Suprapubic skin (tissue), 4 donors: Measurements from ENCODE around the gene AGAP4. TPM values are rescaled to one million over a fixed set of nuclear protein-coding genes. Genes with fewer than 3 reads are reported as not detected.
"Not testable (repeated sequence)": the region's sequence is repeated elsewhere in the genome, so short reads cannot be mapped to it uniquely, and the experiment has no call there.

Experiments used
- DNase-seq, 2 donors: peaks; one replicate each; pipeline ENCODE4 v3.0.0-alpha.2; 2019; ENCODE audit warnings: low spot score in 2 of 2
- H3K27ac ChIP-seq: fragments of 200-600 bp; sonication (generic); one replicate; pipeline ENCODE4 v1.5.1; 2019
- H3K27me3 ChIP-seq: fragments of 200-600 bp; sonication (generic); one replicate; pipeline ENCODE4 v1.5.1; 2019
- H3K36me3 ChIP-seq: fragments of 200-600 bp; sonication (generic); one replicate; pipeline ENCODE4 v1.5.1; 2019
- H3K4me1 ChIP-seq: fragments of 200-600 bp; sonication (generic); one replicate; pipeline ENCODE4 v1.5.1; 2019
- H3K4me3 ChIP-seq: fragments of 200-600 bp; sonication (generic); one replicate; pipeline ENCODE4 v1.5.1; 2019; ENCODE audit warnings: mild to moderate bottlenecking
- H3K9me3 ChIP-seq: fragments of 200-600 bp; sonication (generic); one replicate; pipeline ENCODE4 v1.5.1; 2019
- CTCF ChIP-seq, 2 donors: fragments of 200-600 bp in 1 of 2; fragments of 450-650 bp in 1 of 2; sonication (generic) in 1 of 2; IDR thresholded peaks; one replicate each; pipeline ENCODE4 v1.5.1; 2016 to 2019; ENCODE audit warnings: antibody characterized with exemption in 2 of 2, mild to moderate bottlenecking in 1 of 2, moderate library complexity in 1 of 2
- EP300 ChIP-seq: sonication (generic); formaldehyde crosslinking; IDR thresholded peaks from one replicate; pipeline ENCODE4 v1.6.1; 2017; ENCODE audit warnings: antibody characterized with exemption
- POLR2A ChIP-seq, 2 donors: fragments of 450-650 bp; IDR thresholded peaks; one replicate each; pipeline ENCODE4 v1.6.1; 2017; ENCODE audit warnings: antibody characterized with exemption in 2 of 2, mild to moderate bottlenecking in 2 of 2, moderate library complexity in 2 of 2
- POLR2AphosphoS5 ChIP-seq, 3 donors: sonication (generic); formaldehyde crosslinking; IDR thresholded peaks; one replicate each; pipeline ENCODE4 v1.6.1; 2017; ENCODE audit warnings: antibody characterized with exemption in 3 of 3
- whole genome bisulfite sequencing: methylation state at CpG from one replicate; pipeline ENCODE4 v1.1.5; 2018; 5-methylcytosine and 5-hydroxymethylcytosine counted together
- total RNA-seq, 4 donors: library from RNA; depleted of rRNA; stranded (reverse); fragments of >200 nt; gene quantifications; one replicate each; pipeline ENCODE4 v1.1.0, GENCODE V29; 2016

AGAP4 gene
- total RNA-seq, 4 donors from 2014 or later: 5.6 to 44.7 (median 13.3) TPM

- Histone ChIP-seq H3K27ac (no peak overlapping the region), H3K27me3 (no peaks in the 10 kb centered on the region), H3K9me3 (no peaks in the 10 kb centered on the region), H3K4me3 (no peak overlapping the region), H3K36me3 (no peaks in the 10 kb centered on the region), H3K4me1 (no peaks in the 10 kb centered on the region)
- no peak for DNase-seq
- 64% methylated on average over 9 of the region's 9 CpGs for WGBS
- no peak for TF ChIP-seq POLR2A (IDR thresholded peaks at IDR 0.05)
- TF ChIP-seq POLR2AphosphoS5 (IDR thresholded peaks at IDR 0.05): no peak
- TF ChIP-seq CTCF (IDR thresholded peaks at IDR 0.05): no peak
- TF ChIP-seq EP300: no peak
These were observed 27.7 kb downstream of the AGAP4 start for GRCh38 chr10:45819552-45819951.

GRCh38 chr10:45817912-45818311, 29.4 kb downstream of the AGAP4 start:
- no peak overlapping the region for H3K4me3 ChIP-seq
- no peak overlapping the region for H3K27ac ChIP-seq
- DNase-seq: no peak
- no peaks in the 10 kb centered on the region for H3K27me3 ChIP-seq
- no peaks in the 10 kb centered on the region for H3K36me3 ChIP-seq
- WGBS: 90% methylated on average over 3 of the region's 3 CpGs
- TF ChIP-seq POLR2AphosphoS5 (IDR thresholded peaks at IDR 0.05) (no peak), EP300 (no peak), POLR2A (IDR thresholded peaks at IDR 0.05) (no peak), CTCF (IDR thresholded peaks at IDR 0.05) (no peak)
- H3K4me1 ChIP-seq: no peaks in the 10 kb centered on the region
- H3K9me3 ChIP-seq: no peaks in the 10 kb centered on the region

- H3K4me1 ChIP-seq: no peaks in the 10 kb centered on the region
- TF ChIP-seq POLR2AphosphoS5 (IDR thresholded peaks at IDR 0.05) (no peak), POLR2A (IDR thresholded peaks at IDR 0.05) (no peak), EP300 (no peak), CTCF (IDR thresholded peaks at IDR 0.05) (no peak)
- H3K36me3 ChIP-seq: no peaks in the 10 kb centered on the region
- H3K27me3 ChIP-seq: no peaks in the 10 kb centered on the region
- no peak overlapping the region for H3K27ac ChIP-seq
- DNase-seq: no peak
- no peaks in the 10 kb centered on the region for H3K9me3 ChIP-seq
- WGBS: 89% methylated on average over 7 of the region's 7 CpGs
- H3K4me3 ChIP-seq: no peak overlapping the region
These were observed 30.0 kb downstream of the AGAP4 start for GRCh38 chr10:45817130-45817859.

GRCh38 chr10:45814146-45814545, 33.2 kb downstream of the AGAP4 start:
- not testable (repeated sequence) for H3K36me3 ChIP-seq, H3K27me3 ChIP-seq, H3K4me1 ChIP-seq, DNase-seq, H3K9me3 ChIP-seq, H3K4me3 ChIP-seq, H3K27ac ChIP-seq
- 94% methylated on average over 4 of the region's 4 CpGs for WGBS

GRCh38 chr10:45812959-45813358, 34.3 kb downstream of the AGAP4 start:
- not testable (repeated sequence) for H3K27me3 ChIP-seq, H3K4me1 ChIP-seq, H3K36me3 ChIP-seq, H3K9me3 ChIP-seq, DNase-seq, H3K27ac ChIP-seq, H3K4me3 ChIP-seq
- WGBS: 82% methylated on average over 10 of the region's 13 CpGs

- TF ChIP-seq CTCF (IDR thresholded peaks at IDR 0.05) (no peak), POLR2AphosphoS5 (IDR thresholded peaks at IDR 0.05) (no peak), POLR2A (IDR thresholded peaks at IDR 0.05) (no peak), EP300 (no peak)
- no peak for DNase-seq
- Histone ChIP-seq H3K27ac (no peak overlapping the region), H3K36me3 (no peaks in the 10 kb centered on the region), H3K4me1 (no peaks in the 10 kb centered on the region), H3K27me3 (no peaks in the 10 kb centered on the region), H3K9me3 (no peaks in the 10 kb centered on the region), H3K4me3 (no peak overlapping the region)
- 81% methylated on average over 6 of the region's 6 CpGs for WGBS
These were observed 36.2 kb downstream of the AGAP4 start for GRCh38 chr10:45811075-45811474.
